Measurements from ENCODE around the gene RNASE4.

- TF ChIP-seq CTCF (IDR thresholded peaks at IDR 0.05; ENCODE audit: low read length) (no peak), EZH2phosphoT487 (IDR thresholded peaks at IDR 0.05; ENCODE audit: low read length) (no peak), EZH2 (optimal IDR thresholded peaks at IDR 0.05; ENCODE audit: low read depth, low read length) (no peak)
Observed at GRCh38 chr14:20698934-20699333, 14.6 kb downstream of the RNASE4 start.
